AG04449 (cell line): ENCODE data around the gene PCSK7.

Source experiments
- CTCF ChIA-PET: fragments of 350-600 bp; formaldehyde crosslinking; extraction: SDS; loops from one replicate; lab custom pipeline; 2021; ENCODE audit warnings: antibody characterized with exemption; lab: Yijun Ruan, JAX
- POLR2A ChIA-PET: fragments of 400-600, 350-600 bp; formaldehyde crosslinking; extraction: SDS; loops from one replicate; lab custom pipeline; 2020; ENCODE audit warnings: antibody characterized with exemption, inconsistent platforms; lab: Yijun Ruan, JAX
- DNase-seq: peaks from one replicate; pipeline ENCODE4 v3.0.0-alpha.2; 2010; ENCODE audit warnings: low read depth, low spot score
- H3K4me3 ChIP-seq: 2 replicates; pipeline ENCODE4 v1.5.1; 2011; ENCODE audit warnings: low read depth, mild to moderate bottlenecking, control low read depth, low read length
- CTCF ChIP-seq: IDR thresholded peaks from one replicate; pipeline ENCODE4 v1.5.1; 2011; ENCODE audit warnings: mild to moderate bottlenecking, moderate library complexity, low read length, control low read depth, inconsistent platforms; ENCODE audit not compliant: insufficient read depth; ENCODE audit errors: missing control alignments

Gene PCSK7

GRCh38 chr11:117222991-117223740, 8.7 kb downstream of the PCSK7 start:
- DNase-seq: no peak
- H3K4me3 ChIP-seq: no peak overlapping the region
- TF ChIP-seq CTCF: no peak
- CTCF ChIA-PET: interaction anchor here (0.7 to 15.2 kb wide), 9 partner anchors 7 to 491 kb away, joined by 3 to 191 read pairs (median 4); partner anchors contain the start of genes APOA5, PCSK7, RNF214 and ZPR1
- POLR2A ChIA-PET: interaction anchor here (0.6 to 0.8 kb wide), 2 partner anchors 8 to 9 kb away, joined by 3 to 4 read pairs; no protein-coding TSS in a partner anchor

- DNase-seq: no peak
- TF ChIP-seq CTCF: no peak
- H3K4me3 ChIP-seq: no peak overlapping the region
- ChIA-PET POLR2A (interaction anchor here (0.7 to 2.4 kb wide), 12 partner anchors 9 to 106 kb away, joined by 3 to 16 read pairs (median 4); partner anchors contain the start of genes CEP164, PAFAH1B2, SIDT2 and TAGLN), CTCF (interaction anchor here (0.9 to 15.2 kb wide), 15 partner anchors 8 to 490 kb away, joined by 3 to 191 read pairs (median 3); partner anchors contain the start of genes APOA5, PCSK7, RNF214 and ZPR1)
Measured at GRCh38 chr11:117221775-117222517, 9.9 kb downstream of the PCSK7 start.

- TF ChIP-seq CTCF: no peak
- H3K4me3 ChIP-seq: no peak overlapping the region
- ChIA-PET POLR2A (interaction anchor here (0.5 to 2.4 kb wide), 12 partner anchors 8 to 483 kb away, joined by 3 to 16 read pairs (median 4); partner anchors contain the start of genes CEP164, PAFAH1B2, SIDT2 and TAGLN), CTCF (interaction anchor here (0.9 to 15.2 kb wide), 10 partner anchors 9 to 489 kb away, joined by 3 to 191 read pairs (median 5); partner anchors contain the start of genes APOA5, PCSK7, RNF214 and ZPR1)
- DNase-seq: no peak
Measured at GRCh38 chr11:117220999-117221774, 10.7 kb downstream of the PCSK7 start.

- H3K4me3 ChIP-seq: no peak overlapping the region
- DNase-seq: no peak
- POLR2A ChIA-PET: interaction anchor here (0.5 to 2.4 kb wide), 4 partner anchors 10 to 482 kb away, joined by 3 to 16 read pairs (median 4); partner anchors contain the start of gene TAGLN
- CTCF ChIA-PET: interaction anchor here (1.5 to 15.2 kb wide), 4 partner anchors 9 to 489 kb away, joined by 6 to 191 read pairs (median 13); partner anchors contain the start of genes PCSK7 and RNF214
- no peak for TF ChIP-seq CTCF
Measured at GRCh38 chr11:117220568-117220967, 11.3 kb downstream of the PCSK7 start.

DNA sequence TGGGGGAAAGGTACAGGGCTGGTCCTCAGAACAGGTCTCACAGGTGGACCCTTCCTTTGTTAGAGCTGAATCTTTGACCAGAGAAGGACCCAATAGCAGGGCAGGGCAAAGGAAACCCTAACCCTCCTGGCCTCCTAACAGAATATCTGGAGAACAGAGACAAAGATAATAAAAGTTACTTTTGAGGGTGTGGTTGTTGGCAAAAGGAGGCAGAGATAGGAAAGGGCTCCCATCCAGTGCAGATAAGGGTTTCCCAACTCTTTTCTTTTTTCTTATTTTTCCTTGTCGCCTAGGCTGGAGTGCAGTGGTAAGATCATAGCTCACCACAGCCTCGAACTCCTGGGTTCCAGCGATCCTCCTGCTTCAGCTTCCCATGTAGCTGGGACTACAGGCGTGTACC, 11.9 kb downstream of the PCSK7 start:
- ChIA-PET POLR2A (interaction anchor here (1.2 kb wide), 1 partner anchor 11 kb away, joined by 4 read pairs; no protein-coding TSS in a partner anchor), CTCF (interaction anchor here (1.0 to 15.2 kb wide), 4 partner anchors 10 to 48 kb away, joined by 3 to 191 read pairs (median 13); partner anchors contain the start of genes PCSK7 and RNF214)
- no peak for TF ChIP-seq CTCF
- no peak overlapping the region for H3K4me3 ChIP-seq
- no peak for DNase-seq
